Measurements from ENCODE around the gene PDS5B.

- TF ChIP-seq CTCF (IDR thresholded peaks at IDR 0.05; ENCODE audit: insufficient read depth, low read length, poor library complexity, severe bottlenecking) (no peak), EZH2phosphoT487 (conservative IDR thresholded peaks at IDR 0.05; ENCODE audit: low read length) (no peak)
Observed at GRCh38 chr13:32791545-32792172, 205.4 kb downstream of the PDS5B start.

Data from SU-DHL-6 (cell line).